AG09309 (cell line): Measurements from ENCODE around the gene LIX1.

ENCODE experiments used
- DNase-seq: peaks from one replicate; pipeline ENCODE4 v3.0.0-alpha.2; 2010; ENCODE audit warnings: low read depth
- H3K4me3 ChIP-seq: 2 replicates; pipeline ENCODE4 v1.5.1; 2011; ENCODE audit warnings: mild to moderate bottlenecking, low read depth, low read length, moderate library complexity; ENCODE audit not compliant: control insufficient read depth
- TF ChIP-seq, protein P1 (sequence below): IDR thresholded peaks from 2 replicates; pipeline ENCODE4 v1.5.1; 2011; ENCODE audit warnings: mild to moderate bottlenecking, low read depth, low read length, inconsistent platforms; ENCODE audit not compliant: insufficient read depth, control insufficient read depth; ENCODE audit errors: missing control alignments

LIX1 gene

DNA sequence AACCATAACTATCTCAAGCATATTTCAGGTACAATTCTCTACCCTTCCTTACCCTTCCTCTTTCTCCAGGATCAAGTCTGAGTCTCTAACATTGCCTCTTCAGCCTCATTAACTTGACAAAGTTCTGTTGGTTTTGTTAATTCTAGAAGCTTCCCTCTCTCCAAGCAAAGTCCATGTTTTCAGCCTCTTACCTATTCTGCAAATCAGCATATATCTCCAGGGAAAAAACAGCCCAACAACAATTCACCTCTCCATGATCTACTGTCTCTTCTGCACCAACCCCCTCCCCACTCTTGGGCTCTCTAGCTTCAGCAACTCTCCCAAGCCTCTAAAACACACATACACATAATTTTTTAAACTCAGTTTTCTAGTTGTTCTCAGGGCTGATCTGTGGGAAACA, 72.2 kb downstream of the LIX1 start:
- no peak overlapping the region for H3K4me3 ChIP-seq
- TF ChIP-seq, protein P1, sequence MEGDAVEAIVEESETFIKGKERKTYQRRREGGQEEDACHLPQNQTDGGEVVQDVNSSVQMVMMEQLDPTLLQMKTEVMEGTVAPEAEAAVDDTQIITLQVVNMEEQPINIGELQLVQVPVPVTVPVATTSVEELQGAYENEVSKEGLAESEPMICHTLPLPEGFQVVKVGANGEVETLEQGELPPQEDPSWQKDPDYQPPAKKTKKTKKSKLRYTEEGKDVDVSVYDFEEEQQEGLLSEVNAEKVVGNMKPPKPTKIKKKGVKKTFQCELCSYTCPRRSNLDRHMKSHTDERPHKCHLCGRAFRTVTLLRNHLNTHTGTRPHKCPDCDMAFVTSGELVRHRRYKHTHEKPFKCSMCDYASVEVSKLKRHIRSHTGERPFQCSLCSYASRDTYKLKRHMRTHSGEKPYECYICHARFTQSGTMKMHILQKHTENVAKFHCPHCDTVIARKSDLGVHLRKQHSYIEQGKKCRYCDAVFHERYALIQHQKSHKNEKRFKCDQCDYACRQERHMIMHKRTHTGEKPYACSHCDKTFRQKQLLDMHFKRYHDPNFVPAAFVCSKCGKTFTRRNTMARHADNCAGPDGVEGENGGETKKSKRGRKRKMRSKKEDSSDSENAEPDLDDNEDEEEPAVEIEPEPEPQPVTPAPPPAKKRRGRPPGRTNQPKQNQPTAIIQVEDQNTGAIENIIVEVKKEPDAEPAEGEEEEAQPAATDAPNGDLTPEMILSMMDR, result no peak
- no peak for DNase-seq

DNA sequence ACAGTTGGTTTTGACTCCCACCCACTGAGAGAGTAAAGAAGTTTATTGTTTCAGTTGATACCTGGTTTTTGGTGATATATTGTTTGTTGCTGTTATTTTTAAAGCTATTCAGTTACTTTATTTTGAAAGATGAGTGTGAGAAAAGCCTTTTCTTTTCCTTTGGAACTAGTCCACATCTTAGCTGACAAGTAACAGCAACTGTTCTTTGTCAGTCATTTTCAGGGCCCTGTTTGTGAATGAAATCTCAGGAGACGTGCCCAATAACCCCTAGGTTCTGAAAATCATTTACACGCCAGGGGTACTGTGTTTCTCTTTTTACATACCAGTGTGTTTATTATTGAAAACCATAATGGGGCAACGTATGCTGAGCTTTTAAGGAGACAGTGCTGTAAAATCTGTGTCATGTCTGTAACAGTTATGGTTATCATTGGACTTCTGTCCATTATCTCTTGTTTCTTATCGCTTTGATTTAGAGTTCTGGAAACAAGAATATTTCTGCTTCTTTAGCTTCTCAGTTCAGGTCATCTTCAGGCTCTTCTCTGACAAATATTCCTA, 75.0 kb downstream of the LIX1 start:
- TF ChIP-seq, protein P1, result no peak

DNA sequence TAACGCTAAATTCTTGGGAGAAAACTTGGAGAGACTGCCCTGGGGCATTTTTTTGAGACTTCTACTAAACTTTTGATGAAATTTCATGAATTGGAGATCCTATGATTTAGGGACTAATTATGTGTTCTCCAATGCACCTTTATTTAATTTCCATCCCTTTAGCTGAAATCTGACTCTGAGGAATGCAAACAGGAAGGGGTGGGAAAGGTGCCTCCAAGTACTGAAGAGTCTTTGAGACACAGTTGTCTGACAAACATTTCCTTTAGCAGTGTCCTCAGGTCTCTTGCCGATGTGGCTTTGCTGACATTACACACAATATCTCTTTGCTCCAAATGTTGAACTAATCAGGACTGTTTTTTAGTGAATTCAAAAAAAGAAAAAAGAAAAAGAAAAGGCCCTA, 76.9 kb downstream of the LIX1 start:
- TF ChIP-seq, protein P1, result no peak
- H3K4me3 ChIP-seq, result no peak overlapping the region
- no peak for DNase-seq

More for the DNA sequence above, 75.0 kb downstream of the LIX1 start:
- no peak for DNase-seq
- no peak overlapping the region for H3K4me3 ChIP-seq

DNA sequence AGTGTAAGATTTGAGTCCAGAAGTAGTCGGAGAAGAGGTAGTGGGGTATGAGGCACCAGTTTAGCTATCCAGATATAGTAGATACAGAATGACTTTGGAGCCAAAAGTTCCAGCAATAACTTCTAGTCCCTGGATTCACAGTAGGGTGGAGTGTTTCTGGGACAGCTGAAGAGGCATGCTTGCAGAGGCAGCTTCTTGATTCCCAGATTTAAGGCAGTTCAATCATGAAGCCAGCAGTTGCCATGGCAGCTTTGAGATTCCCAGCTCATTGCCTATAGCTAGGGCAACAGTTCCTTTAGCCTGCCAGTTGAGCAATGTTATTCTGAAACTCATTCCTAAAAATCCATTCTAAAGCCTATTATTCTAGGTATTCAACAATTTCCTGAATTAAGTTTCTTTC, 79.2 kb downstream of the LIX1 start:
- no peak for DNase-seq
- TF ChIP-seq, protein P1, result no peak
- no peak overlapping the region for H3K4me3 ChIP-seq

DNA sequence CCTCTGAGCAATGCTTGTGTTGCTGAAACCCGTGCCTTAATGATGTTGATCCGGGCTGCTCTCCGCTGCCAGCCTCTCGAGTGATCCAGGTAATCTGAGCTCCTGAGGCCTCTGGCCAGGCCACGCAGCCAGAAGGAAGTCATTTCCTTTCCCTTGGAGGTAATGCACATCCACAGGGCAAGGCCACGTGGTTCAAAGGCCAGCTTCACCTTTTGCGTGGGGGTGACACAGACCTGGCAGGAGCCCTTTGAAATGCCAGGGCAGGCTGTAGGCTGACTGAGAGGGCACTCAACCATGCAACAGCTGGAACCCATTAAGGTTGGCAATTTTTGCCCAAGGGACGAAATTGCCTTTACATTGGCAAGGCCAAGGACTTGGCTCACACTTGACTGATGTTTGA, 80.4 kb downstream of the LIX1 start:
- TF ChIP-seq, protein P1, result no peak
- H3K4me3 ChIP-seq, result no peak overlapping the region
- no peak for DNase-seq

DNA sequence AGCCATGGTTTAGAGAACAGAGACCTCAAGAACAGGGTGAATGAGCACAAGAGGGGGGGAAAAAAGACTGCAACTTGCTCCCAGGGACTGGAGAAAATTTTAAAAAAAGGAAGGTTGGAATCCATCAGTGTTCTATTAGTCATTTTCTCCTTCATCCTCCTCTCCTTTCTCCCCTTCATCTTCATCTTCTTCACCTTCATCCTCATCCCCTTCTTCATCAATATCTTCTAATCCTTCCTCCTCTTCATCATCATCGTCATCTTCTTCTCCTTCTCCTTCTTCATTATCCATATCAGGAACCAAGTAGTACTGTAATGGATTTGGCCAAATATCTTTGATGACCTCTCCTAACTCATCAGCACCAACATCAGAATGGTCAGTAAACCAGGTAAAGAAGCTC, 86.1 kb downstream of the LIX1 start:
- DNase-seq, result no peak
- H3K4me3 ChIP-seq, result no peak overlapping the region
- TF ChIP-seq, protein P1, result no peak

DNA sequence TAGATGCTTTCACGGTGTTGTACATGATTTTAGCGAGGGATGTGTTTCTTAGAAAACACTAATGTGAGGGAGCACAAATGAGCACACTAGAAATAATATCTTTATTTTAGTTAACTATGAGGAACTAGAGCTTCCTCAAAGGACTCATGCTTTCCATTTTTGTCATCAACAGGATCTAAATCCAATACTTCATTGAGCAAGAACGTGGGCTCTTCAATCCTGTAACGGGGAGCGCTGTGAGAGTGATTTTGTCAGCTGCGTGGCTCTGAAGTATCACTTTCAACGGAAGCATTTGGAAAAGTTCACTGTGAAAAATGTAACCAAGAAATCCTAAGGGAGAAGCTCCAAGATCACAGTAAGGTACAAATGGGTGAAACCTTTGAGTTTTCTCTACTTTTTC, 93.2 kb downstream of the LIX1 start:
- TF ChIP-seq, protein P1, result no peak
- no peak for DNase-seq
- no peak overlapping the region for H3K4me3 ChIP-seq
